Thyroid gland (tissue), 4 donors: ENCODE results near the gene TES.

ENCODE experiments used
- POLR2A ChIP-seq, 2 donors: fragments of 450-650 bp; IDR thresholded peaks; one replicate each; pipeline ENCODE4 v1.6.1; 2017; ENCODE audit warnings: antibody characterized with exemption in 2 of 2, mild to moderate bottlenecking in 2 of 2, moderate library complexity in 1 of 2
- TF ChIP-seq, protein P1 (sequence below), 6 experiments: fragments of 200-600 bp in 3 of 6; fragments of 450-650 bp in 3 of 6; sonication (generic) in 3 of 6; IDR thresholded peaks; one replicate each; pipeline ENCODE4 v1.5.1; 2016 to 2019; ENCODE audit warnings: antibody characterized with exemption in 6 of 6, mild to moderate bottlenecking in 2 of 6, inconsistent platforms in 1 of 6, moderate library complexity in 1 of 6

DNA sequence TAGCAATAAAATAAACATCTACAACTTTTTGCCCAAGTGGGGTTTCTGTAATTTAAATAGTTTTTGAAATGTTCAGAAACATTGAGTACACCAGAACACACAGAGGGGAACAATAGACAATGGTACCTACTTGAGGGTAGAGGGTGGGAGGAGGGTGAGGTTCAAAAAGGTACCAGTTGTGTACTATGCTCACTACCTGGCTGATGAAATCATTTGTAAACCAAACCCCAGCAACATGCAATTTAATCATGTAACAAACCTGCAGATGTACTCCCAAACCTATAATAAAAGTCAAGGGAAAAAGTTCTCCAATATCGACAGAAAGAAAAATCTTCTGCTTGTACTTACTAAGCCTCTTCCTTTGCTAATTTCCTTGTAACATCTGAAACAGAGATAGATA is 4.2 kb upstream of the TES start:
- TF ChIP-seq, protein P1, sequence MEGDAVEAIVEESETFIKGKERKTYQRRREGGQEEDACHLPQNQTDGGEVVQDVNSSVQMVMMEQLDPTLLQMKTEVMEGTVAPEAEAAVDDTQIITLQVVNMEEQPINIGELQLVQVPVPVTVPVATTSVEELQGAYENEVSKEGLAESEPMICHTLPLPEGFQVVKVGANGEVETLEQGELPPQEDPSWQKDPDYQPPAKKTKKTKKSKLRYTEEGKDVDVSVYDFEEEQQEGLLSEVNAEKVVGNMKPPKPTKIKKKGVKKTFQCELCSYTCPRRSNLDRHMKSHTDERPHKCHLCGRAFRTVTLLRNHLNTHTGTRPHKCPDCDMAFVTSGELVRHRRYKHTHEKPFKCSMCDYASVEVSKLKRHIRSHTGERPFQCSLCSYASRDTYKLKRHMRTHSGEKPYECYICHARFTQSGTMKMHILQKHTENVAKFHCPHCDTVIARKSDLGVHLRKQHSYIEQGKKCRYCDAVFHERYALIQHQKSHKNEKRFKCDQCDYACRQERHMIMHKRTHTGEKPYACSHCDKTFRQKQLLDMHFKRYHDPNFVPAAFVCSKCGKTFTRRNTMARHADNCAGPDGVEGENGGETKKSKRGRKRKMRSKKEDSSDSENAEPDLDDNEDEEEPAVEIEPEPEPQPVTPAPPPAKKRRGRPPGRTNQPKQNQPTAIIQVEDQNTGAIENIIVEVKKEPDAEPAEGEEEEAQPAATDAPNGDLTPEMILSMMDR (IDR thresholded peaks at IDR 0.05), result no peak
- no peak for TF ChIP-seq POLR2A (IDR thresholded peaks at IDR 0.05)
